Colonic mucosa (tissue), 4 donors: ENCODE data around the gene TMEM191C. TPM values are rescaled to one million over a fixed set of nuclear protein-coding genes. Genes with fewer than 3 reads are reported as not detected.
"Not testable (repeated sequence)": the region's sequence is repeated elsewhere in the genome, so short reads cannot be mapped to it uniquely, and the experiment has no call there.

Source experiments
- DNase-seq: peaks from one replicate; pipeline ENCODE4 v3.0.0-alpha.2; 2020
- H3K27ac ChIP-seq: fragments of 200-600 bp; one replicate; pipeline ENCODE4 v1.8.0; 2021
- H3K27me3 ChIP-seq: fragments of 200-600 bp; one replicate; pipeline ENCODE4 v1.8.0; 2021
- H3K36me3 ChIP-seq: fragments of 200-600 bp; one replicate; pipeline ENCODE4 v1.8.0; 2021
- H3K4me1 ChIP-seq: fragments of 200-600 bp; one replicate; pipeline ENCODE4 v1.8.0; 2021; ENCODE audit warnings: mild to moderate bottlenecking
- H3K4me3 ChIP-seq: fragments of 200-600 bp; one replicate; pipeline ENCODE4 v1.8.0; 2021
- H3K9ac ChIP-seq, 2 donors: one replicate each; pipeline ENCODE4 v1.7.0; 2013; ENCODE audit warnings: control low read depth in 2 of 2, low read depth in 2 of 2, low read length in 2 of 2
- H3K9me3 ChIP-seq: fragments of 200-600 bp; one replicate; pipeline ENCODE4 v1.8.0; 2021
- CTCF ChIP-seq: fragments of 200-600 bp; IDR thresholded peaks from one replicate; pipeline ENCODE4 v1.8.0; 2022; ENCODE audit warnings: antibody characterized with exemption, mild to moderate bottlenecking
- intact Hi-C: fragments of 100-400 bp; cut with DNase I; formaldehyde crosslinking; loops from one replicate; pipeline ENCODE4 v1.14.1; 2022
- total RNA-seq, 2 donors: library from RNA; stranded (reverse); fragmentation: NEBNext Ultra II Directional in 1 of 2; extraction: Animal tissue kit (Norgen Biotek cat#: 25700) in 1 of 2; gene quantifications; one replicate each; pipeline ENCODE4 v1.2.1, GENCODE V29; 2021
- donor health status: healthy.
- donor health status: DM: no; HTN: no; CAD: no.
- donor health status: DM: no; HTN: no; CAD: no.

The TMEM191C gene
- total RNA-seq, 2 donors from 2014 or later = 0.80 to 3.3 TPM

- H3K27me3 ChIP-seq, DNase-seq, H3K9me3 ChIP-seq, H3K4me1 ChIP-seq, H3K36me3 ChIP-seq, H3K27ac ChIP-seq, H3K4me3 ChIP-seq, intact Hi-C loops, H3K9ac ChIP-seq: not testable (repeated sequence)
These were observed 25.1 kb upstream of the TMEM191C start for GRCh38 chr22:21442123-21442522.

GRCh38 chr22:21442646-21443045, 24.5 kb upstream of the TMEM191C start:
- H3K36me3 ChIP-seq, H3K9me3 ChIP-seq, H3K27me3 ChIP-seq, DNase-seq, H3K27ac ChIP-seq, H3K9ac ChIP-seq, H3K4me1 ChIP-seq, intact Hi-C loops, H3K4me3 ChIP-seq: not testable (repeated sequence)

- Histone ChIP-seq H3K27me3 (no peaks in the 10 kb centered on the region), H3K36me3 (peaks cover 4% of the 10 kb centered on the region), H3K9me3 (no peaks in the 10 kb centered on the region), H3K4me1 (no peaks in the 10 kb centered on the region), H3K27ac (no peak overlapping the region), H3K4me3 (no peak overlapping the region), H3K9ac (no peak overlapping the region)
- intact Hi-C loops = no loop called here
- no peak for TF ChIP-seq CTCF
- DNase-seq = no peak
These were observed 24.0 kb upstream of the TMEM191C start for GRCh38 chr22:21443057-21443734.

- no peaks in the 10 kb centered on the region for H3K27me3 ChIP-seq
- DNase-seq = no peak
- H3K9ac ChIP-seq = no peak overlapping the region
- TF ChIP-seq CTCF = no peak
- H3K36me3 ChIP-seq = peaks cover 4% of the 10 kb centered on the region
- no peak overlapping the region for H3K27ac ChIP-seq
- no peaks in the 10 kb centered on the region for H3K4me1 ChIP-seq
- intact Hi-C loops = no loop called here
- H3K4me3 ChIP-seq = no peak overlapping the region
- H3K9me3 ChIP-seq = no peaks in the 10 kb centered on the region
These were observed 23.3 kb upstream of the TMEM191C start for GRCh38 chr22:21443735-21444421.

- Histone ChIP-seq H3K4me3 (no peak overlapping the region), H3K27me3 (no peaks in the 10 kb centered on the region), H3K9me3 (no peaks in the 10 kb centered on the region), H3K9ac (no peak overlapping the region), H3K4me1 (no peaks in the 10 kb centered on the region), H3K36me3 (peaks cover 4% of the 10 kb centered on the region), H3K27ac (no peak overlapping the region)
- no peak for DNase-seq
- intact Hi-C loops = no loop called here
- no peak for TF ChIP-seq CTCF
These were observed 22.3 kb upstream of the TMEM191C start for GRCh38 chr22:21444701-21445436.

GRCh38 chr22:21445437-21446127, 21.6 kb upstream of the TMEM191C start:
- intact Hi-C loops = no loop called here
- TF ChIP-seq CTCF = no peak
- H3K9me3 ChIP-seq = no peaks in the 10 kb centered on the region

More at GRCh38 chr22:21445437-21446127, 21.6 kb upstream of the TMEM191C start:
- H3K27me3 ChIP-seq = no peaks in the 10 kb centered on the region
- DNase-seq = no peak
- H3K36me3 ChIP-seq = peaks cover 4% of the 10 kb centered on the region
- H3K4me1 ChIP-seq = no peaks in the 10 kb centered on the region
- H3K4me3 ChIP-seq = no peak overlapping the region
- no peak overlapping the region for H3K9ac ChIP-seq
- H3K27ac ChIP-seq = no peak overlapping the region
